ENCODE measurements around the gene PACS1.

PACS1 gene

DNA sequence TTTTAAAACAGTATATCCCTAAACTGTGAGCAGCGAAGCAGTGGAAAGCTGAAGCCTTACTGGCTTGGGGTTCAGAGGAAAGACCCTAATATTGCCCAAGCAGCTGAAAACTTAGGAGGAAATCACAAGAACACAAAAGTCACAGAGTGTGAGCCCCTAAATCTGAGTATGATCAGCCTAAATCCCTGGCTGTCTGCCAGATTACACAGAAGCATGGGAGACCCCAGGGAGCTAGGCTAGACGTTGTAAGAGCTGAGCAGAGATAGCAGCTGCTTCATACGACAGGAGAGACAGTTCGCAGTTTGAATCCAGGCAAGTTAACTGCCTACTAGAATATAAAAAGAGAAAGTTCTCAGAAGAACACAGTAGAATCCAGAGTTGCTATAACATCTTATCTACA lies 81.2 kb downstream of the PACS1 start:
- no peaks in the 10 kb centered on the region for H3K79me2 ChIP-seq (ENCODE audit: low read length)
- TF ChIP-seq, protein P1, sequence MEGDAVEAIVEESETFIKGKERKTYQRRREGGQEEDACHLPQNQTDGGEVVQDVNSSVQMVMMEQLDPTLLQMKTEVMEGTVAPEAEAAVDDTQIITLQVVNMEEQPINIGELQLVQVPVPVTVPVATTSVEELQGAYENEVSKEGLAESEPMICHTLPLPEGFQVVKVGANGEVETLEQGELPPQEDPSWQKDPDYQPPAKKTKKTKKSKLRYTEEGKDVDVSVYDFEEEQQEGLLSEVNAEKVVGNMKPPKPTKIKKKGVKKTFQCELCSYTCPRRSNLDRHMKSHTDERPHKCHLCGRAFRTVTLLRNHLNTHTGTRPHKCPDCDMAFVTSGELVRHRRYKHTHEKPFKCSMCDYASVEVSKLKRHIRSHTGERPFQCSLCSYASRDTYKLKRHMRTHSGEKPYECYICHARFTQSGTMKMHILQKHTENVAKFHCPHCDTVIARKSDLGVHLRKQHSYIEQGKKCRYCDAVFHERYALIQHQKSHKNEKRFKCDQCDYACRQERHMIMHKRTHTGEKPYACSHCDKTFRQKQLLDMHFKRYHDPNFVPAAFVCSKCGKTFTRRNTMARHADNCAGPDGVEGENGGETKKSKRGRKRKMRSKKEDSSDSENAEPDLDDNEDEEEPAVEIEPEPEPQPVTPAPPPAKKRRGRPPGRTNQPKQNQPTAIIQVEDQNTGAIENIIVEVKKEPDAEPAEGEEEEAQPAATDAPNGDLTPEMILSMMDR (IDR thresholded peaks at IDR 0.05; ENCODE audit: low read length): no peak
- TF ChIP-seq EZH2 (optimal IDR thresholded peaks at IDR 0.05; ENCODE audit: low read depth, low read length): no peak
- no peak for TF ChIP-seq EZH2phosphoT487 (IDR thresholded peaks at IDR 0.05; ENCODE audit: low read length)
- no peak overlapping the region for H2AFZ ChIP-seq (ENCODE audit: low read length)
- no peaks in the 10 kb centered on the region for H3K36me3 ChIP-seq (replicated peaks; ENCODE audit: insufficient read depth, low read length)
- no peak for DNase-seq
- no peaks in the 10 kb centered on the region for H4K20me1 ChIP-seq (ENCODE audit: insufficient read depth, low read length)
- no peak overlapping the region for H3K27ac ChIP-seq (ENCODE audit: low read length)
- H3F3A ChIP-seq (ENCODE audit: insufficient read depth, low read length): peaks cover 13% of the 10 kb centered on the region
- no peak overlapping the region for H3K4me3 ChIP-seq (ENCODE audit: low read length)
- no peak overlapping the region for H3K4me2 ChIP-seq (ENCODE audit: low read depth, low read length)
- no peaks in the 10 kb centered on the region for H3K27me3 ChIP-seq (replicated peaks; ENCODE audit: insufficient read depth, low read length)
- peaks cover 24% of the 10 kb centered on the region for H3K4me1 ChIP-seq (ENCODE audit: low read length)
- H3K9ac ChIP-seq (ENCODE audit: low read length): no peak overlapping the region
- no peaks in the 10 kb centered on the region for H3K9me3 ChIP-seq (replicated peaks; ENCODE audit: insufficient read depth, low read length)
- no peaks in the 10 kb centered on the region for H3K9me2 ChIP-seq (replicated peaks; ENCODE audit: insufficient read depth, low read length)

DNA sequence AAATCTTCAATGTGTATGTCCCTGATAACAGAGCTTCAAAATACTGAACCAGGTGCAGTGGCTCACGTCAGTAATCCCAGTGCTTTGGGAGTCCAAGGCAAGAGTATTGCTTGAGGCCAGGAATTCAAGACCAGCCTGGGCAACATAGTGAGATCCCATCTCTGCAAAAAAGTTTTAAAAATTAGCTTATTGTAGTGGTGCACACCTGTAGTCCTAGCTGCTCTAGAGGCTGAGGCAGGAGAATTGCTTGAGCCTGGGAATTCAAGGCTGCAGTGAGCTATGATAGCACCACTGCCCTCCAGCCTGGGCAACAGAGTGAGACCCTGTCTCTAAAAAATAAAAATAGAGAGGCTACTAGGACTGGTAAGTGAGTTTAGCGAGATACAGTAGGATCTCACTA lies 84.0 kb downstream of the PACS1 start:
- H3K36me3 ChIP-seq (replicated peaks; ENCODE audit: insufficient read depth, low read length): no peaks in the 10 kb centered on the region
- H3K9me2 ChIP-seq (replicated peaks; ENCODE audit: insufficient read depth, low read length): no peaks in the 10 kb centered on the region
- no peak overlapping the region for H3K4me3 ChIP-seq (ENCODE audit: low read length)
- H3K9me3 ChIP-seq (replicated peaks; ENCODE audit: insufficient read depth, low read length): no peaks in the 10 kb centered on the region
- H3K79me2 ChIP-seq (ENCODE audit: low read length): no peaks in the 10 kb centered on the region
- H3F3A ChIP-seq (ENCODE audit: insufficient read depth, low read length): peaks cover 21% of the 10 kb centered on the region
- H2AFZ ChIP-seq (ENCODE audit: low read length): no peak overlapping the region
- H3K27ac ChIP-seq (ENCODE audit: low read length): no peak overlapping the region
- H3K9ac ChIP-seq (ENCODE audit: low read length): no peak overlapping the region
- no peak for DNase-seq
- peaks cover 35% of the 10 kb centered on the region for H3K4me1 ChIP-seq (ENCODE audit: low read length)
- no peak overlapping the region for H3K4me2 ChIP-seq (ENCODE audit: low read depth, low read length)
- no peaks in the 10 kb centered on the region for H4K20me1 ChIP-seq (ENCODE audit: insufficient read depth, low read length)
- TF ChIP-seq, protein P1 (IDR thresholded peaks at IDR 0.05; ENCODE audit: low read length): no peak
- TF ChIP-seq EZH2 (optimal IDR thresholded peaks at IDR 0.05; ENCODE audit: low read depth, low read length): no peak
- TF ChIP-seq EZH2phosphoT487 (IDR thresholded peaks at IDR 0.05; ENCODE audit: low read length): no peak
- no peaks in the 10 kb centered on the region for H3K27me3 ChIP-seq (replicated peaks; ENCODE audit: insufficient read depth, low read length)

DNA sequence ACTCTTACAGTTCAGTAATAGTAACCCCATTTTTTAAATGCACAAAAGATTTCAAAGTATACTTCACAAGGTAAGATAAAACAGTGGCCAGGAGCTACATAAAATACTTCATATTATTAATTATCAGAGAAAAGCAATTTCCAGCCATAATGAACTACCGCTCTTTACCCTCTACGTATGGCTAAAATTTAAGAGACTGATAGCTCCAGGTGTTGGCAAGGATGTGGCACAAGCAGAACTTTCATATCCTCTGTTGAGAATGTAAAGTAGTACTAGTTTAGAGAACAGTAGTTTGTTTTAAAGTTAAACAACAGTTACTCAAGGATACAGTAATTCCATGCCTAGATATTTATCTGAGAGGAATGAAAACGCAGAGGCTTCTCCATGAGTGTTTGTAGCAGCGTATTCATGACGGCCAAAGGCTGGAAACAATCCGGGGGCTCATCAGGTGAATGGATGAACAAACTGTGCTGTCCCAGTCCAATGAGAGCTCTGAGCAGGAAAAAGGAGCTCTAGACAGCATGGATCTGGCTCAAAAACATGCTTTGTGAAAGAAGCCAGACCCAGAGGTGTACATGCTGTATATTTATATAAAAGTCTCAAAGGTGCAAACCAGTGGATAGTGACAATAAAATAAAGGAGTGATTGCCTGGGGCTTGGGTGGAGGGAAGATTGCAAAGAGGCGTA lies 85.5 kb downstream of the PACS1 start:
- H3K9ac ChIP-seq (ENCODE audit: low read length): no peak overlapping the region
- no peaks in the 10 kb centered on the region for H3K79me2 ChIP-seq (ENCODE audit: low read length)
- H3K4me1 ChIP-seq (ENCODE audit: low read length): peaks cover 29% of the 10 kb centered on the region
- no peak overlapping the region for H2AFZ ChIP-seq (ENCODE audit: low read length)
- DNase-seq: no peak
- no peaks in the 10 kb centered on the region for H3K9me3 ChIP-seq (replicated peaks; ENCODE audit: insufficient read depth, low read length)
- H4K20me1 ChIP-seq (ENCODE audit: insufficient read depth, low read length): no peaks in the 10 kb centered on the region
- TF ChIP-seq EZH2 (optimal IDR thresholded peaks at IDR 0.05; ENCODE audit: low read depth, low read length): no peak
- no peak for TF ChIP-seq EZH2phosphoT487 (IDR thresholded peaks at IDR 0.05; ENCODE audit: low read length)
- TF ChIP-seq, protein P1 (IDR thresholded peaks at IDR 0.05; ENCODE audit: low read length): no peak
- H3K36me3 ChIP-seq (replicated peaks; ENCODE audit: insufficient read depth, low read length): no peaks in the 10 kb centered on the region
- no peak overlapping the region for H3K27ac ChIP-seq (ENCODE audit: low read length)
- peaks cover 14% of the 10 kb centered on the region for H3F3A ChIP-seq (ENCODE audit: insufficient read depth, low read length)
- no peak overlapping the region for H3K4me3 ChIP-seq (ENCODE audit: low read length)
- no peaks in the 10 kb centered on the region for H3K9me2 ChIP-seq (replicated peaks; ENCODE audit: insufficient read depth, low read length)
- H3K27me3 ChIP-seq (replicated peaks; ENCODE audit: insufficient read depth, low read length): no peaks in the 10 kb centered on the region
- H3K4me2 ChIP-seq (ENCODE audit: low read depth, low read length): no peak overlapping the region

Measured in MM.1S (cell line).